Mesenchymal stem cell (in vitro differentiated cells and primary cell): ENCODE data around the gene PNLIP.

Source experiments
- DNase-seq: peaks from one replicate; pipeline ENCODE4 v3.0.0-alpha.2; 2013
- H2AFZ ChIP-seq: one replicate; pipeline ENCODE4 v1.6.1; 2013; ENCODE audit warnings: low read depth, mild to moderate bottlenecking, control low read depth, inconsistent platforms, low read length, moderate library complexity
- H2AK5ac ChIP-seq: 2 replicates; pipeline ENCODE4 v1.6.1; 2013; ENCODE audit warnings: low read length, moderate library complexity, mild to moderate bottlenecking, inconsistent platforms; ENCODE audit not compliant: severe bottlenecking
- H2BK120ac ChIP-seq: one replicate; pipeline ENCODE4 v1.6.1; 2013; ENCODE audit warnings: low read depth, mild to moderate bottlenecking, inconsistent platforms, low read length, moderate library complexity
- H2BK12ac ChIP-seq, 2 experiments: one replicate each; pipeline ENCODE4 v1.6.1; 2013; ENCODE audit warnings: inconsistent platforms in 2 of 2, low read length in 2 of 2, mild to moderate bottlenecking in 2 of 2, moderate library complexity in 2 of 2, control low read depth in 1 of 2
- H2BK15ac ChIP-seq: one replicate; pipeline ENCODE4 v1.6.1; 2013; ENCODE audit warnings: mild to moderate bottlenecking, low read depth, inconsistent platforms; ENCODE audit not compliant: poor library complexity, severe bottlenecking
- H2BK5ac ChIP-seq: 2 replicates; pipeline ENCODE4 v1.6.1; 2013; ENCODE audit warnings: low read depth, mild to moderate bottlenecking, low read length, control low read depth, inconsistent platforms; ENCODE audit not compliant: poor library complexity, severe bottlenecking
- H3K14ac ChIP-seq, 2 experiments: one replicate each; pipeline ENCODE4 v1.6.1; 2013; ENCODE audit warnings: inconsistent platforms in 2 of 2, low read length in 2 of 2, control low read depth in 1 of 2, mild to moderate bottlenecking in 1 of 2, moderate library complexity in 1 of 2
- H3K18ac ChIP-seq, 2 experiments: one replicate each; pipeline ENCODE4 v1.6.1; 2013; ENCODE audit warnings: inconsistent platforms in 2 of 2, low read length in 2 of 2, control low read depth in 1 of 2, low read depth in 1 of 2, mild to moderate bottlenecking in 1 of 2
- H3K23ac ChIP-seq, 2 experiments: one replicate each; pipeline ENCODE4 v1.6.1; 2013; ENCODE audit warnings: inconsistent platforms in 2 of 2, low read length in 2 of 2, mild to moderate bottlenecking in 2 of 2, moderate library complexity in 2 of 2, control low read depth in 1 of 2
- H3K27ac ChIP-seq: 2 replicates; pipeline ENCODE4 v1.5.1; 2013; ENCODE audit warnings: mild to moderate bottlenecking, moderate library complexity, low read length, control low read depth, inconsistent platforms; ENCODE audit not compliant: poor library complexity, severe bottlenecking
- H3K27me3 ChIP-seq, 2 experiments: 2 replicates each; pipeline versions ENCODE4 v1.6.1 to v1.7.0; 2013; ENCODE audit warnings: low read length in 2 of 2, mild to moderate bottlenecking in 2 of 2, moderate library complexity in 2 of 2, control low read depth in 1 of 2, inconsistent platforms in 1 of 2; ENCODE audit not compliant: control insufficient read depth in 1 of 2, insufficient read depth in 1 of 2
- H3K36me3 ChIP-seq, 2 experiments: 2 replicates each; pipeline versions ENCODE4 v1.6.1 to v1.7.0; 2013; ENCODE audit warnings: low read length in 2 of 2, control low read depth in 1 of 2, inconsistent platforms in 1 of 2, low read depth in 1 of 2, mild to moderate bottlenecking in 1 of 2; ENCODE audit not compliant: insufficient read depth in 2 of 2, control insufficient read depth in 1 of 2
- H3K4ac ChIP-seq, 2 experiments: one replicate each; pipeline ENCODE4 v1.6.1; 2013; ENCODE audit warnings: inconsistent platforms in 2 of 2, low read length in 2 of 2, mild to moderate bottlenecking in 2 of 2, moderate library complexity in 2 of 2, control low read depth in 1 of 2, low read depth in 1 of 2
- H3K4me1 ChIP-seq: 2 replicates; pipeline ENCODE4 v1.6.1; 2013; ENCODE audit warnings: low read depth, low read length, control low read depth; ENCODE audit not compliant: control insufficient read depth, insufficient read depth
- H3K4me2 ChIP-seq: 2 replicates; pipeline ENCODE4 v1.6.1; 2013; ENCODE audit warnings: low read length, mild to moderate bottlenecking, inconsistent platforms; ENCODE audit not compliant: poor library complexity, severe bottlenecking
- H3K4me3 ChIP-seq, 2 experiments: 2 replicates each; pipeline versions ENCODE4 v1.5.1 to v1.7.0; 2013; ENCODE audit warnings: low read length in 2 of 2, mild to moderate bottlenecking in 2 of 2, control low read depth in 1 of 2, low read depth in 1 of 2; ENCODE audit not compliant: insufficient read depth in 1 of 2
- H3K79me1 ChIP-seq: replicated peaks from 2 replicates; pipeline ENCODE4 v1.6.1; 2013; ENCODE audit warnings: mild to moderate bottlenecking, control low read depth, low read length, inconsistent platforms; ENCODE audit not compliant: poor library complexity, severe bottlenecking
- H3K9ac ChIP-seq: 2 replicates; pipeline ENCODE4 v1.7.0; 2013; ENCODE audit warnings: mild to moderate bottlenecking, low read length, moderate library complexity
- H3K9me3 ChIP-seq: 2 replicates; pipeline ENCODE4 v1.7.0; 2013; ENCODE audit warnings: mild to moderate bottlenecking, low read length; ENCODE audit not compliant: control insufficient read depth
- H4K8ac ChIP-seq: one replicate; pipeline ENCODE4 v1.6.1; 2013; ENCODE audit warnings: inconsistent platforms, mild to moderate bottlenecking, low read length, moderate library complexity
- H4K91ac ChIP-seq: one replicate; pipeline ENCODE4 v1.6.1; 2013; ENCODE audit warnings: mild to moderate bottlenecking, low read length, inconsistent platforms
- WGBS: methylation state at CpG from one replicate; pipeline ENCODE4 v1.1.7; 2013; ENCODE audit warnings: mixed read lengths; 5-methylcytosine and 5-hydroxymethylcytosine counted together

PNLIP gene

GRCh38 chr10:116599991-116600390 lies 54.3 kb downstream of the PNLIP start:
- H2BK15ac ChIP-seq: no peak overlapping the region
- H3K18ac ChIP-seq: no peak overlapping the region
- no peak overlapping the region for H3K9ac ChIP-seq
- H3K4ac ChIP-seq: no peak overlapping the region
- H3K27me3 ChIP-seq: peaks cover 13 to 15% of the 10 kb centered on the region in 2 experiments
- no peak overlapping the region for H3K4me3 ChIP-seq
- no peaks in the 10 kb centered on the region for H3K36me3 ChIP-seq
- no peak overlapping the region for H3K4me2 ChIP-seq
- no peak overlapping the region for H2BK120ac ChIP-seq
- H4K8ac ChIP-seq: no peak overlapping the region
- no peak overlapping the region for H3K23ac ChIP-seq
- H3K9me3 ChIP-seq: no peaks in the 10 kb centered on the region
- H3K4me1 ChIP-seq: no peaks in the 10 kb centered on the region
- H3K14ac ChIP-seq: no peak overlapping the region
- H2AFZ ChIP-seq: no peak overlapping the region
- no peak overlapping the region for H2BK12ac ChIP-seq
- no peak overlapping the region for H2AK5ac ChIP-seq
- H2BK5ac ChIP-seq: no peak overlapping the region
- no peak overlapping the region for H4K91ac ChIP-seq
- 54% methylated on average over 5 of the region's 5 CpGs for WGBS
- H3K27ac ChIP-seq: no peak overlapping the region
- DNase-seq: no peak
- H3K79me1 ChIP-seq: no peaks in the 10 kb centered on the region

- Histone ChIP-seq H2BK120ac (no peak overlapping the region), H2BK15ac (no peak overlapping the region), H4K8ac (no peak overlapping the region), H3K23ac (no peak overlapping the region), H3K18ac (no peak overlapping the region), H3K9me3 (no peaks in the 10 kb centered on the region), H3K14ac (no peak overlapping the region), H2BK5ac (no peak overlapping the region), H3K79me1 (no peaks in the 10 kb centered on the region), H2BK12ac (no peak overlapping the region), H3K36me3 (no peaks in the 10 kb centered on the region), H3K4me1 (no peaks in the 10 kb centered on the region), H3K4me3 (no peak overlapping the region), H4K91ac (no peak overlapping the region), H3K4me2 (no peak overlapping the region), H3K27me3 (peaks cover 12 to 15% of the 10 kb centered on the region in 2 experiments), H3K9ac (no peak overlapping the region), H2AFZ (no peak overlapping the region), H2AK5ac (no peak overlapping the region), H3K4ac (no peak overlapping the region), H3K27ac (no peak overlapping the region)
- 79% methylated on average over 10 of the region's 10 CpGs for WGBS
- DNase-seq: no peak
These were observed 57.1 kb downstream of the PNLIP start for GRCh38 chr10:116602648-116603400.

GRCh38 chr10:116606061-116606483 lies 60.3 kb downstream of the PNLIP start:
- WGBS: 55% methylated on average over 6 of the region's 8 CpGs
- DNase-seq: no peak
- Histone ChIP-seq H3K4me2 (no peak overlapping the region), H3K36me3 (no peaks in the 10 kb centered on the region), H3K4me3 (no peak overlapping the region), H2AK5ac (no peak overlapping the region), H4K8ac (no peak overlapping the region), H3K9me3 (no peaks in the 10 kb centered on the region), H3K18ac (no peak overlapping the region), H3K4me1 (no peaks in the 10 kb centered on the region), H3K4ac (no peak overlapping the region), H3K23ac (no peak overlapping the region), H2BK5ac (no peak overlapping the region), H3K79me1 (no peaks in the 10 kb centered on the region), H2BK12ac (no peak overlapping the region), H3K27me3 (peaks cover 18 to 28% of the 10 kb centered on the region in 2 experiments), H2AFZ (no peak overlapping the region), H3K27ac (no peak overlapping the region), H2BK120ac (no peak overlapping the region), H4K91ac (no peak overlapping the region), H2BK15ac (no peak overlapping the region), H3K9ac (no peak overlapping the region), H3K14ac (no peak overlapping the region)

- H2BK12ac ChIP-seq: no peak overlapping the region
- no peak overlapping the region for H4K91ac ChIP-seq
- no peak overlapping the region for H3K4me2 ChIP-seq
- no peak overlapping the region for H2AFZ ChIP-seq
- no peaks in the 10 kb centered on the region for H3K4me1 ChIP-seq
- no peak overlapping the region for H3K14ac ChIP-seq
- H3K36me3 ChIP-seq: no peaks in the 10 kb centered on the region
- H2BK120ac ChIP-seq: no peak overlapping the region
- H3K18ac ChIP-seq: no peak overlapping the region
- 82% methylated on average over 5 of the region's 6 CpGs for WGBS
- H3K9me3 ChIP-seq: no peaks in the 10 kb centered on the region
- no peak overlapping the region for H2BK15ac ChIP-seq
- no peak for DNase-seq
- no peak overlapping the region for H3K27ac ChIP-seq
- no peak overlapping the region for H2BK5ac ChIP-seq
- H3K79me1 ChIP-seq: no peaks in the 10 kb centered on the region
- H2AK5ac ChIP-seq: no peak overlapping the region
- no peak overlapping the region for H3K23ac ChIP-seq
- H3K27me3 ChIP-seq: peaks cover 18 to 30% of the 10 kb centered on the region in 2 experiments
- no peak overlapping the region for H4K8ac ChIP-seq
- H3K4ac ChIP-seq: no peak overlapping the region
- H3K4me3 ChIP-seq: no peak overlapping the region
- no peak overlapping the region for H3K9ac ChIP-seq
These were observed 61.6 kb downstream of the PNLIP start for GRCh38 chr10:116607336-116607735.
